GM12872 (cell line): Measurements from ENCODE around the gene FRMD4A.

Experiments used
- TF ChIP-seq, protein P1 (sequence below): IDR thresholded peaks from 3 replicates; pipeline ENCODE4 v1.5.1; 2011; ENCODE audit warnings: low read depth, mild to moderate bottlenecking, low read length, moderate library complexity; ENCODE audit not compliant: insufficient read depth

FRMD4A gene

GRCh38 chr10:14112056-14112455 lies 218.7 kb downstream of the FRMD4A start:
- TF ChIP-seq, protein P1, sequence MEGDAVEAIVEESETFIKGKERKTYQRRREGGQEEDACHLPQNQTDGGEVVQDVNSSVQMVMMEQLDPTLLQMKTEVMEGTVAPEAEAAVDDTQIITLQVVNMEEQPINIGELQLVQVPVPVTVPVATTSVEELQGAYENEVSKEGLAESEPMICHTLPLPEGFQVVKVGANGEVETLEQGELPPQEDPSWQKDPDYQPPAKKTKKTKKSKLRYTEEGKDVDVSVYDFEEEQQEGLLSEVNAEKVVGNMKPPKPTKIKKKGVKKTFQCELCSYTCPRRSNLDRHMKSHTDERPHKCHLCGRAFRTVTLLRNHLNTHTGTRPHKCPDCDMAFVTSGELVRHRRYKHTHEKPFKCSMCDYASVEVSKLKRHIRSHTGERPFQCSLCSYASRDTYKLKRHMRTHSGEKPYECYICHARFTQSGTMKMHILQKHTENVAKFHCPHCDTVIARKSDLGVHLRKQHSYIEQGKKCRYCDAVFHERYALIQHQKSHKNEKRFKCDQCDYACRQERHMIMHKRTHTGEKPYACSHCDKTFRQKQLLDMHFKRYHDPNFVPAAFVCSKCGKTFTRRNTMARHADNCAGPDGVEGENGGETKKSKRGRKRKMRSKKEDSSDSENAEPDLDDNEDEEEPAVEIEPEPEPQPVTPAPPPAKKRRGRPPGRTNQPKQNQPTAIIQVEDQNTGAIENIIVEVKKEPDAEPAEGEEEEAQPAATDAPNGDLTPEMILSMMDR, result no peak

DNA sequence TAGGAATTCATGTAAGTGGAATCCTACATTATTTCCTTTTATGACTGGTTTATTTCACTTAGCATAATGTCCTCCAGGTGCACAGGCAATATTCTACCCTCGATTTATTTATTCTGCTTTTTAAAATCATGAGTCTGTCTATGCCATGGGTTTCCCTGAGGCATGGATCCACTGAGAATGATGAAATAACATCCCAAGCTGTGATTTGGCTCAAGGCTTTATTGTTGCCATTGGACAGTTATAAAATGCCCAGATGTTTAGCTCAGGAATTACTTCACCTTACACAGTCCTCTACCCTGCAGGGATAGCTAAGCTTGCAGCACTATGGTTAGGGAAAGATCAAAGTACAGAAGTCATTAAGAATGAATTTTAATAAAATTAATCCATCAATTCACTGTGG lies 219.5 kb downstream of the FRMD4A start:
- TF ChIP-seq, protein P1, result no peak

DNA sequence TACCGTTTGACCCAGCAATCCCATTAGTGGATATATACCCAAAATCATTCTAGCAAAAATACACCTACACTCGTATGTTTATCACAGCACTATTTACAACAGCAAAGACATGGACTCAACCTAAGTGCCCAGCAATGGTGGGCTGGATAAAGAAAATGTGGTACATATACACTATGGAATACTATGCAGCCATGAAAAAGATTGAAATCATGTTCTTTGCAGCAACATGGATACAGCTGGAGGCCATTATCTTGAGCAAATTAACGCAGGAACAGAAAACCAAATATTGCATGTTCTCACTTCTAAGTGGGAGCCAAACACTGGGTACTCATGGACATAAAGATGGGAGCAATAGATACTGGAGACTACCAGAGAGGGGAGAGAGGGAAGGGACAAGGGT lies 223.9 kb downstream of the FRMD4A start:
- TF ChIP-seq, protein P1, result no peak

DNA sequence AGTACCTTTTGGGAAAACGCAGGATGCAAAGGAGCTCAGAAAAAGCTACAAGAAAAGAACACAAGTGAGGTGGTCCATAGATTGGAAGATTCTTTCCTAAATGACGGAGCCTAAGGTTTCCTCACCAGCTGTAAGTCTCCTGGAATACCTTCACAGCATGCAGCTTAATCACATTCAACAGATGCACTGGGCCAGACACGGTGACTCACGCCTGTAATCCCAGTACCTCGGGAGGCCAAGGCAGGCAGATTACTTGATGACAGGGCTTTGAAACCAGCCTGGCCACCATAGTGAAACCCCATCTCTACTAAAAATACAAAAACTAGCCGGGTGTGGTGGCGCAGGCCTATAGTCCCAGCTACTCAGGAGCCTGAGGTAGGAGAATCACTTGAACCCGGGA lies 228.7 kb downstream of the FRMD4A start:
- TF ChIP-seq, protein P1, result no peak

DNA sequence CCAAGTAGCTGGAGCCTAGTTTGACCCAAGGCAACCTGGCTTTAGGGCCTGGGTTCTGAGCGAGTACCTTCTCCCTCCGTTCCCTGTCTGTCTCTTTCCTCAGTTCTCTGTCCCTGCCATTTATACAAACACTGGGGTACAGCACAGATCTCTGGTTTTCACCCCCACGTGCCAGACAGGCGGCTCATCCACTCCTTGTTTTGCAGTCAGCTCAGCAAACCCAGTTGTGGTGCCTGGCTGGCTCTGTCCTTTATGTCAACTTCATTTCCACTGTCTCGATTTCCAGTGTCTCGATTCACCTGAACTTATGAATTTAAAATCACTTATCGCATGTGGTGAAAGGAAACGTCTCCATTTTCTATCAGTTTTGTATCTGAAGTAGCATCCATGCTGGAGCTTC lies 230.8 kb downstream of the FRMD4A start:
- TF ChIP-seq, protein P1, result no peak

DNA sequence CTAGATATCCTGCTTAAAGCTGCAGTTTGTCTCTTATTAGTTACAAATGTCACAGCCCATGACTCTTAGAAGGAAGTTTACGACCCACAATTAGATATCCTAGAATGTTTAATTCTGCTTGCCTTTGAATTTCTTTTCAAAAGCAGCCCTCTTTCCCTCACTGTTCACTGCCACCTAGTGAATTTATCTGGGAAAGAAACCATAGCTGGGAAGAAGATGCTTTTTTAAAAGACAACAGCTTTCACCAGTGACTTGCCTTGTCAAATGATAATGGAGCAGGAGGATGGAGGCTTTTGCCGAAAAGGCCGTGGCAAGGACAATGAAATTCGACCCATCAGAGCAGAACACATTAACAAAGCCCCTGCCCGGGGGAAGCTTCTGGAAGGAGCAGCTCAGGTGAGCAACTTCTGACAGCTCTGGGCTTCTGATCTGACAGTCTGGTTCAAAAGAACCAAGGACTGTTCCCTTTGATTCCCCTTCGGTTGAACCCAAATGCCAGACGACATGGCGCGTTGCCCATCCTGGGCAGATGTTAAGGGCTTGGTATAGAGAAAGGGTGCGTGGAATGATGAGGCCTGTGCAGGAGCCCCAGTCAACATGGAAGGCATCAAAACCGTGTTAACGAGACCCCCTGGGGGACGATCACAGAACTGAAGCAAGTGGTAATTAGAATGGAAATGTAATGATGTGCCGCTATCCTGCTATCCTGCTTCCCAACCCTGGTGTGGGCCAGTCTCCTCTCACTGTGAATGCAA lies 236.8 kb downstream of the FRMD4A start:
- TF ChIP-seq, protein P1, result no peak

DNA sequence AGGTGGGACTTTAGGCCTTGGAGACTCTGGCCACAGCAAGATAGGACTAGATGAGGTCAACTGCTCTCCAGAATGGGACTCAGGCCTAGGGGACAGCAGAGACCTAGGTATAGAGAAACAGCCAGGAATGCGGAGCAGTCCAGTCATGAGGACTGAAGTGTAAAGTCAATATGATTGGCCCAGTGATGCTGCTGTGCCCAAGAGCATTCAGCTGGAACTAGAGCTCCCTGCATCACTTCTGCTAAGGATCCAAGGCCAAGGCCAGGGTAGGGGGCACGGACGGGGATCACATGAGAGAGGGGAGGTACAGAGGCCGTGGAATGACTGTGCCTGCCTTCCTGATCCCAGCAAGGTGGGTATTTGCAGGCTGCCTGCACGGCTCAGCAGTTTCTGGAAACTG lies 237.9 kb downstream of the FRMD4A start:
- TF ChIP-seq, protein P1, result no peak
